ENCODE measurements around the gene KLF4.

KLF4 gene

DNA sequence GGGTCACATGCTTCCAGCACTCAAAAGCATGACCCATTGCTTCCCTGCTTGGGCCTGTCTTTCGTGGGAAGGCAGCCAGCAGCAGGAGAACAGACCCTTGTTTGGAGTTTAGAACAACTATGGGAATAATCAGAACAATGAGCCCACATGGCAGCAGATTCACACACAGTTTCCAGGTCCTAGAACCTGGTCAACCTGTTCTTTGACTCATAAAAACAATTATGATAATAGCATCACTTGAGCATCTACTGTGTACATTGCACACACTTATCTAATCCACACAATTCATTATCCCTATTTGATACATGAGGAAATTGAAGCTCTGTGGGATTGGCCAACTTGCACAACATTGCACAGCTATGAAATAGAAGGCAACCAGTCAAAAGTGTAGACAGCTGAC is 41.7 kb downstream of the KLF4 start:
- DNase-seq: no peak

DNA sequence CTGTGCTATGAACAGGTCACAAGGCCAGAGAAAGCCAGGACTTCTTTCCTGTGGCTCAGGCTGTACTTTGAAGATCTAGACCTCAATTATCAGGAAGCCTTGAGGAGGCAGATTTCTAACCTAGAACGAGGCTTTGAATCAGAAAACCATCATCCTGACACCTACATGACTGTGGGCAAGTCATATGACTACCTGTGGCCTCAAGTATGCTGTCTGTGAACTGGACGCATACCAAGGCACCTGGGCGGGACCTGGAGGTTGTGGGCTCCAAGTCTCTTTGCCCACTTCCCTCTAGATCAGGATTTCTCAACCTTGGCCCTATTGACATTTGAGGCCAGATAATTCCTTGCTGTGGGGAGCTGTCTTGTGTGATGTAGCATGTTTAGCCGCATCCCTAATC is 42.5 kb downstream of the KLF4 start:
- no peak for DNase-seq

DNA sequence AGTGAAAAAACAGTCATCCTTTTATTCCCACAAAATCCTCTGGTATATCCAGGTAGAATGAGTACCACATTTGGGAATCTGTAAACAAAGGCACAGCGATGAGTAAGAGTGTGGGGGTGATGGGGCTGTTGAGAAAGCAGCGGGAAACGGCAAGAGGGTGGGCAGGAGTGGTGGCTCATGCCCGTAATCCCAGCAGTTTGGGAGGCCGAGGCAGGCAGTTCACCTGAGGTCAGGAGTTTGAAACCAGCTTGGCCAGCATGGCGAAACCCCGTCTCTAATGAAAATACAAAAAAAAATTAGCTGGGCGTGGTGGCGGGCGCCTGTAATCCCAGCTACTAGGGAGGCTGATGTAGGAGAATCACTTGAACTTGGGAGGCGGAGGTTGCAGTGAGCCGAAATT is 43.1 kb downstream of the KLF4 start:
- no peak for DNase-seq

DNA sequence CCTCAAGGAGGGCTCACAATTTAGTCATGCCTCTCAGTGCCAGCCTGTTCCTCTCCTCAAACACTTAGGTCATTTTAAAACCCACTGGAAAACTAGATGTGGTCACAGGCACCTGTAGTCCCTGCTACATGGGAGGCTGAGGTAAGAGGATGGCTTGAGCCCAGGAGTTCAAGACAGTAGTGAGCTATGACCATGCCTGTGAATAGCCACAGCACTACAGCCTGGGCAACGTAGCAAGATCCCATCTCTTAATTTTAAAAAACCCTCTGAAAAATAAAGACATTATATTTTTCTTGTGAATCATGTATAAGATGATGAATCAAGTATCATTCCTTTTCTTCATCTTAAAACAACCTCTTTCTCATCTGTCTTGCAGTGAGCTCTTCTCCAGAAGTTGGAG is 45.8 kb downstream of the KLF4 start:
- DNase-seq: no peak

GRCh38 chr9:107439991-107440456 is 49.5 kb downstream of the KLF4 start:
- DNase-seq: no peak

- DNase-seq: no peak
Measured at GRCh38 chr9:107438211-107439031, 51.1 kb downstream of the KLF4 start.

GRCh38 chr9:107437716-107438115 is 51.9 kb downstream of the KLF4 start:
- DNase-seq: no peak

DNA sequence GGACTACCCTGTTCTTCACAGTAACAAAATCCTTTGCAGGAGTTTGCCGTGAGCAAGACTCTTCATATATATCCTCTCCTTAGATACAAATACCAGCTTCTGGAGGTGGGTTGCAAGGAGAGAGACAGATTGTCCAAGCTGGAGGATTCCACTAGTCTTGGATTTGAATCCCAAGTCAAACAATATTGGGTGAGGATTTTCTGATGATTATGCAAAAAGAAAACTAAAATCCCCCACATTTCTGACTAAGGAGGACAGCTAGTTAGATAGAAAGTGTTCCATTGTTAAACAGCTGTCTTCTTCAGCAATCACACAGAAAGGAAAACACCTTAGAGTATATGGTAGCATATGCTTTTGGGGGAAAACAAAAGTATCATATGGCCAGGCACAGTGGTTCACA is 54.2 kb downstream of the KLF4 start:
- DNase-seq: no peak
